Activated T-cell treated with anti-CD3 and anti-CD28 coated beads for 1 hour (primary cell): ENCODE results near the gene ZC3HAV1.
"Not testable (repeated sequence)": the region's sequence is repeated elsewhere in the genome, so short reads cannot be mapped to it uniquely, and the experiment has no call there.

ENCODE experiments used
- DNase-seq: peaks from one replicate; pipeline ENCODE4 v3.0.0-alpha.2; 2020; ENCODE audit warnings: low read depth

ZC3HAV1 gene

DNA sequence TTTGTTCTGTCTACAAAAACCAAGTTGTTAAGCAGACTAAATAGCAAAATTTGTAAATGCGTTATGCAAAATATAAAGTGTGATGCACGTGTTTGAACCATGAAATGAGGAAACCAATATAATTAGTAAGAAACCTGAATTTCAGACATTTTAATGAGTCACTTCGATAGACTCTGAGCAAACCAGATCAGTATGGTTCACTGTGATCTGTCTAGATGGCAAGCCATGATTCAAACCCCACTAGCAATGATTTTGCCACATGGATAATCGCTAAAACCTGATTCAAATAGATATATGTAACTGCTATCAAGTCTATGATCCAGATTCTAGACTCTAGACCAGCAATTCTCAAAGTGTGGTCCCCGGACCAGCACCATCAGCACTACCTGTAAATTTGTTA, 24.8 kb downstream of the ZC3HAV1 start:
- no peak for DNase-seq

DNA sequence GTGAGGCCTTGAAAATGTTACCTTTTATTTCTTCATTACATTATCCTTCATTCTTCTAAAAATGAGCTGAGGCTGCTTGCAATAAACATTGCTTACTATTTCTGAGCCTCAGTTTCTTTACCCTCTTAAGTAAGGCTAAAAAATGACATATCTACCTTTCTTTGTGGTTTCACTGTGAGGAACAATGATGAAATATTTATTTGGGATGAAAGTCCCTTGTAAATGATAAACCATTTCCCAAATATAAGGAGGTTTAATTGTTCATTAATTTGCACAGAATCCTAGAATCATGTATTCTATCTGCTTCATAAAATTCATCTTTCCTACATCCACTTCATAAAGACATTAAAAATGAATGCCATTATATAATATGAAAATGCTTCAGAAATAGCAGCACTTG, 27.9 kb downstream of the ZC3HAV1 start:
- no peak for DNase-seq

DNA sequence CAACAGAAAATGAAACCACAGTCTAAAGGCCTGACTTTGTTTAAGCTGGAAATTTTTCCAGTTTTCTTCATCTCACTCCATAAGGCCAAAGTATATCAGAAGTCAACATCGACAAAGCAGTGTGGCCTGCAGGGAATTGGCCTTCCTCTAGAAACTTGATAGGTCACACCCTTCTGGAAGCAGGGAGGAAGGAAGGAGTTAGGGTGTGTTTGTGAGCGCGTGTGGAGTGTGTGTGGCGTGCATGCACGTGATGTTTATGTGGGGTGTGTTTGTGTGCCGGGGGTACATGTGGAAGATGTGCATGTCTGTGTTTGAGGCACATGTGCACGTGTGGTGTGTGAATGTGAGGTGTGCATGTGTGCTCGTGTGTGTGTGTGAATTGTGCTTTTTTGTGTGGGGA, 28.6 kb downstream of the ZC3HAV1 start:
- DNase-seq = no peak

DNA sequence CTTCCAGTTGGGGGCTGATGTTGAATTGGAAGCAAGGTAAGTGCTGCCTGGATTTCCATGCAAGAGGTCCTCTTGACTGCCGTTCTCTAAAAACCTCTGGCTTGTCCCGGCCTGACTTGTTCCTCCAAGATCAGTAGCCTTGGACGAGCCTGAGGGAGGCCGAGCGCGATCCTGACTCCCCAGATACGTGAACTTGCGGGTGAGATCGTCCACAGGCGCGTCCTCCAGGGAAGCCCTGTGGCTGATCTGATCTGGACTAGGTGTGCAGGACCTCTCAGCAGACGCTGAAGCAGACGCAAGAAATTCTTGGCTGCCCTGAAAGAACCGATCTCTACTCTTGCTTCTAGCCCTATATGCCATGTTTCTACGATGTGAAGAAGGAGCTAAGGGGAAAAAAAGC, 29.7 kb downstream of the ZC3HAV1 start:
- DNase-seq = no peak

DNA sequence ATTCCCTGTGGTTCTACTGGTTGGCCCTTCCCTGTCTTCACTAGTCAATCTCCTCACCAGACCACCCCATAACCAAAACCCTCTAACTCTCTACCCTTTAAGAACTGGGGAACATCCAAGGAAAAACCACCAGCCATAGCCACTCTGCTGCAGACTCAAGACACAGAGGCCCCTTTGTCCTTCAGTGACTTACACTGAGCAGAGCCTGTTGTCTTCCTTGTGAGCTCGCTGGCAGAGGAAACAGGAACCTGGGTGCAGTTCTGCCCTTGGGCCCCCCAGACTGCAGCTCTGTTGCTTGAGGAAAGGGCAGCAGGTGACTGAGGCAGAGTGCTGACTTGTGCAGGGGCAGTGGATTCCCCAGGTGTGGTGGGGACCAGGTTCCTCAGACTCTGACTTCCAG, 30.6 kb downstream of the ZC3HAV1 start:
- DNase-seq = no peak

DNA sequence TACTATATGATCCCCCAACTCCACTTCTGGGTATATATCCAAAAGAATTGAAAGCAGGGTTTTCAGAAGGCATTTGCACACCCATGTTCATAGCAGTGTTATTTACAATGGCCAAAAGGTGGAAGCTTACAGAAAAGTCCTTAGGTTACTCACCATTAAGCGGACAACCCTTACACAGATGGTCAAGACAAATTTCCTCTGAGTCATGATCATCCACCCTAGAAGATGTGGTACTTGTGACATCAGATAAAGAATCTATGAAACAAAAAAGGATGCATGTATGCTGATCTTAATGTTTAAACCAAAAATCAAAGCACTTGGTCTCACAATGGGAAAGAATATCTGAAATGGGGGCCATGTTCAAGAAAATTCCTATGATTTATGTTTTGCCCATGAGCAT, 31.1 kb downstream of the ZC3HAV1 start:
- DNase-seq = no peak

DNA sequence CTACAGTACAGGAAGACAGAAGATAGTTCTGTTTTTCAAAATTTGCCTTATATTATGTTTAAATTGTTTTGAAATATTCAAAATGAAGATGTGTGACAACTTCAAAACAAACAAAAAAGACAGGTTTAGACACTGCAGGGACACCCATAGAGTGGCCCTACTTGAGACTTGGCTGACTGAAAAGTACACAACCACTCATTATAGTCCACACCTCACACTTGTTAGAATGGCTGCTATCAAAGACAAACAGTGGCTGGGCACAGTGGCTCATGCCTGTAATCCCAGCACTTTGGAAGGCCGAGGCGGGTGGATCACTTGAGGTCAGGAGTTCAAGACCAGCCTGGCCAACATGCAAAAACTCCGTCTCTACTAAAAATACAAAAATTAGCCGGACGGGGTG, 31.8 kb downstream of the ZC3HAV1 start:
- DNase-seq = not testable (repeated sequence)

DNA sequence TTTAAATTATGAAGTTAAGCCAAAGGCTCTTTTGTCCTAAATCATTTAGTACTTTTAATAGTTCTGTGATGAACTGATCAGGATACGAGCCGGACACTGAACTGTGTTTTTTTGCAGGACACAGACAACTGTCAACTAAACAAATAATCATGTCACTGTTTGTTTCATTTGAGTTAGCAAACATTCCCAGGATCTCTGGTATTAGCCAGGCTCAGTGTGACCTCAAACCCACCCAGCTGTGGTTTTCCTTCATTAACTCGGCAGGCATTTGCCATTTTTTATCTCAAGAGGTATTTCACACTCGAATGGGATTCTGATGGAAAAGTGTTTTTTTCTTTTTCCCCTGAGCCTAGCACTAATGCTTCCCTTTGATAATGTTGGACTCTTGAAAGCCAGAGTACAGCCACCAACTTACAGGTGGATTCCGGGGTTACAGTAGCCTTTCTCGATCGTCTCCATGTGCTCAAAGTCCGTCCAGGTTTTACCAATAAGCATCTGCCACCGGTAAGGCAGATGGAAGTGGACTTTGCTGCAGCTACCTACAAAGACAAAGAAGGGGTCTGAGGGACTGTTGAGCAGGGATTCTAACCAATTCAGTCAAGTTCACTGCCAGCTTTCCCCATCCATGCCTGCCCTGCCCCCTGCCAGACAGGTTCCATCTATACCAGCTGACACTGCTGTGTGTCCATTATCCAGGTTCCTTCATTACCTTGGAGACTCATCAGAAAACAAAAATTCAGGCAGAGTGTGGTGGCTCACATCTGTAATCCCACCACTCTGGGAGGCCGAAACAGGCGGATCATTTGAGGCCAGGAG, 33.4 kb downstream of the ZC3HAV1 start:
- no peak for DNase-seq

DNA sequence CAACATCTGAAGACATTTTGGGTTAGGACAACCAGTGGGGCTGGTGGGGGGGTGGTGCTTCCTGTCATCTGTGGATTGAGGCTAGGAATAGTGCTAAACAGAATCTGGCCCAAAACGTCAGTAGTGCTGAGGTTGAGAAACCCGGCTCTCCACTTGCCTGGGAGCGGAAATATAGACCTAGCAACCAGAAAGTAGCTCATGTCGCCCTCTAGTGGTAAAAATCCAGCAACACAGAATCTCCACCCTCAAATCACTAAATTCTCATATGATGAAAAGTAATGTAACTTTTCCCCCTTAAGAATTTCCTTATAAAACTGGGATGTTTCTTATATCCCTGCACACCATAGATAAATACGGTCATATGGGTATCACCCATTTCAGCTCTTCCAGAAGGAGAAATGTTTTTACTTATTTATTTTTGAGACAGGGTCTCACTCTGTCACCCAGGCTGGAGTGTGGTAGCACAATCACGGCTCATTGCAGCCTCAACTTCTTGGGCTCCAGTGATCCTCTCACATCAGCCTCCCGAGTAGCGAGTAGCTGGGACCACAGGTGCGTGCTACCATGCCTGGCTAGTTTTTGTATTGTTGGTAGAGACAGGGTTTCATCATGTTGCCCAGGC, 34.4 kb downstream of the ZC3HAV1 start:
- peak; percentile 45 for DNase-seq

DNA sequence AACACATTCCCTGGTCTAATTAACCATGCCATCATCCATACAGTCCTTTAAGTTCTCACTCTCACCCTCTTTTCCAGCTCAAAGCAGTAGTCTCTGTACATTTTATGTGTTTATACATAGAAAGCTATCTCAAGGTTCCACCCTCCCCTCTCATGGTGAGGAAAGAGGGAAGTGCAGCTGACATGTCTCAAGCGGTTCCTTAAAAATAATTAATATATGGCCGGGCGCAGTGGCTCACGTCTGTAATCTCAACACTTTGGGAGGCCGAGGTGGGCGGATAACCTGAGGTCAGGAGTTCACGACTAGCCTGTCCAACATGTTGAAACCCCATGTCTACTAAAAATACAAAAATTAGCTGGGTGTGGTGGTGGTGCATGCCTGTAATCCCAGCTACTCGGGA, 36.7 kb downstream of the ZC3HAV1 start:
- DNase-seq = no peak

DNA sequence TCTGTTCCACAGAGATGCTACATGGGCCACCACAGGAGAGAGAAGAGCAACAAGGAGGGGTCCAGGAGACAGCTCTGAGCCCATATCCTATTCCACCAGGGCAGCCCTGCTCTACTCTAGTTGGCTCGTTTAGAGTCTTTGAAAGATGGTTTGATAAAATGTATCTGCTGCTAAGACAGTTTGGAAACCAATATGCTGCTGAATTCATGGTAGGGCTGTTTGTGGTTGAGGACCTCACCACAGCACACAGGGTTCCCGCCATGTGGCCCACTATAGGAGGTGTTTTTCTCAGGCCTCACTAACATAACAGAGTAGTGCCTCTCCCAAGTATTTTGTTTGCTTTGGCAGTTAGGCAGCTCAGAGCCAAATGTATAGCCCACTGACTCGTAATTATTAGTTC, 37.8 kb downstream of the ZC3HAV1 start:
- no peak for DNase-seq

DNA sequence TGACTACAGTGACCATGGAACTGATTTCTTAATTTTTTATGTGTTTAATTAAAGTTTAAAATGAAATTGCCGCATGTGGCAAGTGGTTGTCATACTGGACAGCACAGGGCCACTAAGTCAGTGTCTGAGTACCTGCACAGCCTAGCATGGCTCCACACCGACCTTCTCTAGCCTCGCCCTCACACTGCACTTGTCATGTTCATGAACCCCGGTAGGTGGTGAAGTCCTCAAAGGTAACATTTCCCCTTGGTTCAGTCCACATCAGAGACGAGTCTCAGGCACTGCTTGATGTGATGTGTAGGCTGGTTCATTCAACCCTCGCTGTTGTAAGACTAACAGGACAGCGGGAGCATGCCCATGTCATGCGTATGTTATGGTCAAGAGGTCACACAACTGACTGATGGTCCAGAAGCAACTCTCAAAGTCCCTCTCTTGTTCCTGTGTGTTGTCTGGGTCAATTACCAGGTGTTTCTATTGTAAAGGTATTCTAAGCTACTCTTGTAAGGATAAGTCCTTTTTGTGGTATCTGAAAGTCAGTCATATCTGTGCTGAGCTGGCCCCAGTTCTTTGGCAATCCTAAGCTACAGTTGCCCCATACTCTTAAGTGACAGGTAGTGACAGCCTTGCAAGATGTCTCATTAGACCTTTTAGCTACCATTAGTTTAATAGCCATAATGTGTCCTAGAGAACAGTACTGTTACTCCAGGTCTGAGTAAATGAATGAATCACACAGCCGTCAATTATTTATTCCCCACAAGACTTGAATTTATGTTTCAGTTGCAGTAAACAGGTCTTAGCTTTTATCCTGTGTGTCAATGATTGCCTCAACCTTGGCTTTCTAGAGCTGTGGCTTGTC, 40.7 kb downstream of the ZC3HAV1 start:
- DNase-seq = no peak

DNA sequence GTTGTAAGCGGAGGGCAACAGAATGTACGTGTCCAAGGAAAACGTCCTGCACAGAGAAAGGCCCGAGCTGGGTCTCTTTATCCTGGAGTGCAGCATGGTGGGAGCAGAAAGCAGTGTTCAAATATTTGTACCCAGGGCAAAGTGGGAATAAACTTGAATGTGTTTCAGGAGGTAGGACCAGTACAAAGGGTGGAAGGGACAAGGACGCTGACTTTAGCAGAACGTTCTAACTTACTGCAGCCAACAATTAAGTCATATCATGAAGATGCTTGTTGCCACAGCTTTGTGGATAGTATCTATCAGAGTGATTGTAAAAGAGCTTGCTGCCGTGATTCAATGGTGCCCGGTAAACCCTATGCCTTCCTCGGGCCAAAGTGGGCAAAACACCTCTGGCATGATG, 43.2 kb downstream of the ZC3HAV1 start:
- no peak for DNase-seq

DNA sequence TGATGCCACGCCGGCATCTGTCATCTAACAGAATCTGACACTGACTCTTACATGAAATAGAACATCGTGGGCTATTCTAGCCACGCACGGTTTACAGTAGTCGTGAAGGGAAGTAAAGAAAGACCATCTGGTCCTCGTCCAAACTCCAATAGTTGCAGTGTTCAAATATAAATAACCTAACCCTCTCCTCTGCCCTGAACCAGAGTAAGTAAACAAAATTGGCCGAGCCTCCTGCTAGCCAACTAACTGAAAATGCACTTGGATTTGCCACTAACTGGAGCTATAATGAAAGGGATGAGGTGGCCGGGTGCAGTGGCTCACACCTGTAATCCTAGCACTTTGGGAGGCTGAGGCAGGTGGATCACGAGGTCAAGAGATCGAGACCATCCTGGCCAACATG, 44.2 kb downstream of the ZC3HAV1 start:
- DNase-seq = no peak

DNA sequence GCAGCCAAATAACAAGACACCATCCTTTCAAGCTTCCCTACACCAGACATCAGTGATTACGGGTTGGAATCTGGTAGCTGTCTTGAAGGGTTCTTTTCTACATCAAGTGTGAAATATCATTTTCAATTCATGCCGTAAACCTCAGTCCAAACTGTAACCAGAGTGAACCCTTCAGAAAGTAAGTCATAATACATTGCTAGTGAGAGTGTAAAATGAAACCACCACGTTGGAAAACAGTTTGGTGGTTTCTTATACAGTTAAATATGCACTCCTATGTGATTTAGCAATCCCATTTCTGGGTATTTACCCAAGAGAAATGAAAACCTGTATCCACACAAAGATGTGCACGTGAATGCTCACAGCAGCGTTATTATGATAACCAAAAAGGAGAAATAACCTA, 48.1 kb downstream of the ZC3HAV1 start:
- no peak for DNase-seq

DNA sequence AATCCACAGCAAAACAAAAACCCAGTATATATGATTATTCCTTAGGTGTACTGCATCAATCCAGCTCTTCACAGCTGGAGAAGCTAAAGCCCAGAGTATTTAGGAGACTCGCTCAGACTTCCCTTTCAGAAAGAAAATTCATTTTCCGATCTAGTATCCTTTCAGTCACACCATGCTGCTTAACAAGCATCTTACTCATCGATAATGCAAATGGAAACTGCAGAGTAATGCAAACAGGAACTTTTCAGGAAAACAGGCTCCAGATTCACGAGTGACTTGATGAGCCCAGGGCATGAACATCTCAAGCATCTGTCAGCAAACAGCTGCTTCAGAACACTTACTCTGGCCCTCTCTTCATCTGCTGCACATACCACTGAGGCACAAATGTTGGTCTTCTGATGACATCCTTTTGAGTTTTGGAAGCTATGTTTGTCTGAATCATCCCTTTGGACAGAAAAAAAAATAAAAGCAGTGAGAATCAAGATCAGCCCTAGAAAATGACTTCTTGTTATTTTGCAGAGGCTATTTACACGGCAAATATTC, 48.8 kb downstream of the ZC3HAV1 start:
- DNase-seq = no peak

DNA sequence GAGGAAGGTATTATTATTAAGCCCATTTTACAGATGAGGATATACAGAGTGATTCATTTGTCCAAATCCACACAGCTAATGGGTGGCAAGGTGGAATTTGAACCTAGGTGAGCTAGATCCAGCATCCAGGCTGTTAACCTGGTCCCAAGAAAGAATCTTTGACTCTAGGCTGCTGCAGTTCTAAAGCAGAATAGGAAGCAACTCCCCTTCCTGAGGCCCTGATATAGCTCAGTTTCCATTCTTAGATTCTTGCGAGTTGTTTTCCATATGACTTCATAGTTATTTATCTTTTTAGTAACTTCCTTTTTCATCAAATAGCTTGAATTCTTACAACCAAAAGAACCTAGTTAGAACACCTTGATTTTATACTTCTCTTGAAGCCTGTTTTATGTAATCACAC, 49.6 kb downstream of the ZC3HAV1 start:
- DNase-seq = no peak

DNA sequence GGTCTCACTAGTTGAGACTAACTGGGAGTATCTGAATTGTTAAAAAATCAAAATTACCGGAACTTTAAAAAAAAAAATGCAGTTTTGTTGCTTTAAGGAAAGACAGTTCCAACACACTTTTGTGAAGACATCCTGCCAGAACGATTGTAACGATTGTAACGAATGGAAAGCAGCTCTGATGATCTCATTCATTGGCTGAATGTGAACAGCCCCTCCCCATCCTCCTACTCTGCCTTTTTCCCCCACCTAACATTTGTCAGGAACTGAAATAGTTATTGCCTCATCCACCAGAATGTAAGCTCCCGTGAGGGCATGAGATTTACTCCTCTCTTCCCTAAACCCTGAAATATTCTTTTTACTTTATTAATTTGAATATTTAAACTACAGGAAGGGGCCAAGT, 50.6 kb downstream of the ZC3HAV1 start:
- DNase-seq = no peak

DNA sequence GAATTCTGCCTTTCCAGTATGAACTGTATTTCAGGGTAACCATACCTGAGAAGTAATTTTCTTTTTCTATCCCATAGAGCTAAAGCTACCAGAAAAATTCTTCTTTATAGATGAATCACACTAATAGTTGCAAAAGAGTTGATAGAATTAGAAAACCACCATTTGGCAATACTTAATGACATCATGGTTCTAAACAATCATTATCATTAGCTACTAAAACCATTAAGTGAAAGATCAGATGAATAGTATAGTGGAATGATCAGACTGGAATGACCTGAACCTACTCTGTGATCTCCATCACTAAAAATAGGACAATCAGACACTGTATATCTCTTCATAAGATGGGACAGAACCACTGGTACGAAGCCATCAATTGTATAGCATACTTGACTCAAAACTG, 53.8 kb downstream of the ZC3HAV1 start:
- no peak for DNase-seq

DNA sequence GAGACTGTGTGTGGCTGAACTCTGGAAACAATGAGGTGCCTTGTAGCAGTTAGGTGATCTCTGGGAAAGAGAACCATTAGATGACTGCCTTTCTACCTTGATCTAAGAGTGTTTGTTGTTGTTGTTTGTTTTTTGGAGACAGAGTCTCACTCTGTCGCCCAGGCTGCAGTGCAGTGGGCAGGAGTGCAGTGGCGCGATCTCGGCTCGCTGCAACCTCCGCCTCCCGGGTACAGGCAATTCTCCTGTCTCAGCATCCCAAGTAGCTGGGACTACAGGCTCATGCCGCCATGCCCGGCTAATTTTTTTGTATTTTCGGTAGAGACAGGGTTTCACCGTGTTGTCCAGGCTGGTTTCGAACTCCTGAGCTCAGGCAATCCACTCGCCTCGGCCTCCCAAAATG, 54.9 kb downstream of the ZC3HAV1 start:
- DNase-seq = not testable (repeated sequence)

DNA sequence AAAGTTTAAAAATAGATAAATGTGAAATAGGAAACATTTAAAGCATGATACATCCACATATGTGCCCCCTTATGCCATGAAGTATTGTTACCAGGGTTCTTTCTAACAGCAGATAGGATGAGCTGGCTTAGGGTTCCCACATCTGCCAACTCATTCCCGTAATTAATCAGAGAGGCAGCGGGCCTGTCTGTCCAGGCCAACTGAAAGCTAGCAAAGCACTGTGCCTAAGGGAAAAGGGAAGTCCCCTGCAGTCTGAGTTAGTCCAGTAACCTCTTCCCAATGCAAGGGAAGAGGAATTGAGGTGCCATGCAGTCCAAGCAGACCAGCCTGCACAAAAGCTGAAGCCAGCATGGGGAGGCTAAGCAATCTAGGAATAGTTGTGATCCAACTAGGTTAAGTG, 55.4 kb downstream of the ZC3HAV1 start:
- DNase-seq = no peak

DNA sequence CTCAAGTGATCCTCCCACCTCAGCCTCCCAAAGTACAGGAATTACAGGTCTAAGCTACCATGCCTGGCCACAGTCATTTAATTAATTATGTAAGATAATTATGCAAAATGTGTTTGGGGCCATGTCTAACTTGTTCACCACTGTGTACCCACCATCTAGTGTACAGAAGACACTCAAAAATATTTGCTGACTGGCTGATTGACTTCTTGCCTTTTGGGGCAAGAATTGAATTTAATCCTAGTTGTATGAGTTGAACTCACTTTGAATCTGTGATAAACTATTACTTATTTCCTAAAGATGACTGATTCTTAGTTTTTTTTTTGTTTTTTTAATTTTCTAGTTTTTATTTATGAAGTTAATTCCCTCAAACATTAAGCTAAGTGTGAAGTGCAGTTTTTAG, 57.9 kb downstream of the ZC3HAV1 start:
- DNase-seq = no peak

DNA sequence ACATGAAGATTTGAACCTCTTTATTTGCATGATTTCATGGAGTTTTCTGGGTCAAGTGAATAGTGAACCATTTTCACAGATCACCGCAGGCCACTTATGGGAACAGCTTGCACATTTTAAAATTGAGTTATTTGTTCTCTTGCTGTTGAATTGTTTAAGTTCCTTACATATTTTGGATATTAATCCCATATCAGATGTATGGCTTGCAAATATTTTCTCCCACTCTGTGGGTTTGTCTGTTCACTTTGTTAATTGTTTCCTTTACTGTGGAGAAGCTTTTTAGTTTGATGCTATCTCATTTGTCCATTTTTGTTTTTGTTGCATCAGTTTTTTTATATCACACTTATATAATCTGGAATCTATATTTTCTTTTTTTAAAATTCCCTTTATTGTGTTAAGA, 59.6 kb downstream of the ZC3HAV1 start:
- no peak for DNase-seq
